Type B pancreatic cell (in vitro differentiated cells): ENCODE data around the gene NOTCH4. TPM values are rescaled to one million over a fixed set of nuclear protein-coding genes. Genes with fewer than 3 reads are reported as not detected.

Experiments used
- DNase-seq: peaks from one replicate; pipeline ENCODE4 v3.0.0; 2021; ENCODE audit warnings: mixed read lengths; ENCODE audit not compliant: unreplicated experiment; ENCODE audit errors: extremely low spot score
- H3K27ac Mint-ChIP-seq: 2 replicates; pipeline ENCODE4 v1.8.0; 2021; ENCODE audit warnings: mild to moderate bottlenecking, mixed read lengths
- H3K27me3 Mint-ChIP-seq: 2 replicates; pipeline ENCODE4 v1.8.0; 2021; ENCODE audit warnings: mixed read lengths
- H3K36me3 Mint-ChIP-seq: 2 replicates; pipeline ENCODE4 v1.8.0; 2021; ENCODE audit warnings: mixed read lengths
- H3K4me1 Mint-ChIP-seq: one replicate; pipeline ENCODE4 v1.8.0; 2021; ENCODE audit warnings: mixed read lengths; ENCODE audit not compliant: unreplicated experiment
- H3K4me3 Mint-ChIP-seq: 2 replicates; pipeline ENCODE4 v1.8.0; 2021; ENCODE audit warnings: mild to moderate bottlenecking, mixed read lengths
- H3K9me3 Mint-ChIP-seq: 2 replicates; pipeline ENCODE4 v1.8.0; 2021; ENCODE audit warnings: mixed read lengths
- CTCF ChIP-seq: fragments of 200-600 bp; sonication (generic); conservative IDR thresholded peaks from 2 replicates; pipeline ENCODE4 v1.5.0; 2021; ENCODE audit warnings: antibody characterized with exemption, mild to moderate bottlenecking
- total RNA-seq: library from RNA; stranded (reverse); gene quantifications from 2 replicates; pipeline ENCODE4 v1.2.1, GENCODE V29; 2021; ENCODE audit warnings: low replicate concordance

The NOTCH4 gene
- total RNA-seq, 1 donor from 2014 or later = 1.9 TPM

GRCh38 chr6:32224696-32225095 is 829 bp upstream of the NOTCH4 start:
- H3K27ac Mint-ChIP-seq = no peak overlapping the region
- peaks cover 9% of the 10 kb centered on the region for H3K27me3 Mint-ChIP-seq
- H3K4me3 Mint-ChIP-seq = no peak overlapping the region
- no peak for DNase-seq
- no peaks in the 10 kb centered on the region for H3K36me3 Mint-ChIP-seq
- H3K4me1 Mint-ChIP-seq = no peaks in the 10 kb centered on the region
- no peak for TF ChIP-seq CTCF
- peaks cover 4% of the 10 kb centered on the region for H3K9me3 Mint-ChIP-seq

GRCh38 chr6:32222333-32223230 is 1.3 kb downstream of the NOTCH4 start:
- no peak overlapping the region for H3K27ac Mint-ChIP-seq
- no peaks in the 10 kb centered on the region for H3K9me3 Mint-ChIP-seq
- H3K36me3 Mint-ChIP-seq = no peaks in the 10 kb centered on the region
- no peaks in the 10 kb centered on the region for H3K4me1 Mint-ChIP-seq
- no peak for TF ChIP-seq CTCF
- no peak for DNase-seq
- no peak overlapping the region for H3K4me3 Mint-ChIP-seq
- peaks cover 19% of the 10 kb centered on the region for H3K27me3 Mint-ChIP-seq

- Mint-ChIP-seq H3K9me3 (no peaks in the 10 kb centered on the region), H3K4me1 (no peaks in the 10 kb centered on the region), H3K27ac (no peak overlapping the region), H3K36me3 (no peaks in the 10 kb centered on the region), H3K4me3 (no peak overlapping the region), H3K27me3 (peaks cover 30% of the 10 kb centered on the region)
- DNase-seq = no peak
- TF ChIP-seq CTCF = no peak
These were observed 3.8 kb downstream of the NOTCH4 start for GRCh38 chr6:32220021-32220420.

- Mint-ChIP-seq H3K27me3 (peaks cover 29% of the 10 kb centered on the region), H3K9me3 (no peaks in the 10 kb centered on the region), H3K36me3 (no peaks in the 10 kb centered on the region), H3K27ac (no peak overlapping the region), H3K4me1 (no peaks in the 10 kb centered on the region), H3K4me3 (no peak overlapping the region)
- no peak for DNase-seq
- no peak for TF ChIP-seq CTCF
These were observed 5.7 kb downstream of the NOTCH4 start for GRCh38 chr6:32218167-32218566.

- TF ChIP-seq CTCF = no peak
- no peak overlapping the region for H3K4me3 Mint-ChIP-seq
- DNase-seq = no peak
- H3K27ac Mint-ChIP-seq = no peak overlapping the region
- H3K36me3 Mint-ChIP-seq = no peaks in the 10 kb centered on the region
- H3K9me3 Mint-ChIP-seq = no peaks in the 10 kb centered on the region
- H3K4me1 Mint-ChIP-seq = no peaks in the 10 kb centered on the region
- H3K27me3 Mint-ChIP-seq = peaks cover 29% of the 10 kb centered on the region
These were observed 6.9 kb downstream of the NOTCH4 start for GRCh38 chr6:32216998-32217397.
